ENCODE results near the gene C11orf58.

GRCh38 chr11:16776711-16777612 lies 38.5 kb downstream of the C11orf58 start:
- TF ChIP-seq CTCF (IDR thresholded peaks at IDR 0.05; ENCODE audit: poor library complexity, severe bottlenecking) (no peak), TAF1 (IDR thresholded peaks at IDR 0.05; ENCODE audit: low read depth) (no peak), POLR2AphosphoS5 (IDR thresholded peaks at IDR 0.05) (no peak), EZH2 (IDR thresholded peaks at IDR 0.05; ENCODE audit: borderline replicate concordance, insufficient read depth, low read length, poor library complexity, severe bottlenecking) (no peak), RAD21 (conservative IDR thresholded peaks at IDR 0.05) (no peak), EP300 (conservative IDR thresholded peaks at IDR 0.05; ENCODE audit: poor library complexity, severe bottlenecking) (no peak), SMC3 (conservative IDR thresholded peaks at IDR 0.05; ENCODE audit: poor library complexity) (no peak), MXI1 (conservative IDR thresholded peaks at IDR 0.05; ENCODE audit: poor library complexity, severe bottlenecking) (no peak)
- TF ChIP-seq, protein P1, sequence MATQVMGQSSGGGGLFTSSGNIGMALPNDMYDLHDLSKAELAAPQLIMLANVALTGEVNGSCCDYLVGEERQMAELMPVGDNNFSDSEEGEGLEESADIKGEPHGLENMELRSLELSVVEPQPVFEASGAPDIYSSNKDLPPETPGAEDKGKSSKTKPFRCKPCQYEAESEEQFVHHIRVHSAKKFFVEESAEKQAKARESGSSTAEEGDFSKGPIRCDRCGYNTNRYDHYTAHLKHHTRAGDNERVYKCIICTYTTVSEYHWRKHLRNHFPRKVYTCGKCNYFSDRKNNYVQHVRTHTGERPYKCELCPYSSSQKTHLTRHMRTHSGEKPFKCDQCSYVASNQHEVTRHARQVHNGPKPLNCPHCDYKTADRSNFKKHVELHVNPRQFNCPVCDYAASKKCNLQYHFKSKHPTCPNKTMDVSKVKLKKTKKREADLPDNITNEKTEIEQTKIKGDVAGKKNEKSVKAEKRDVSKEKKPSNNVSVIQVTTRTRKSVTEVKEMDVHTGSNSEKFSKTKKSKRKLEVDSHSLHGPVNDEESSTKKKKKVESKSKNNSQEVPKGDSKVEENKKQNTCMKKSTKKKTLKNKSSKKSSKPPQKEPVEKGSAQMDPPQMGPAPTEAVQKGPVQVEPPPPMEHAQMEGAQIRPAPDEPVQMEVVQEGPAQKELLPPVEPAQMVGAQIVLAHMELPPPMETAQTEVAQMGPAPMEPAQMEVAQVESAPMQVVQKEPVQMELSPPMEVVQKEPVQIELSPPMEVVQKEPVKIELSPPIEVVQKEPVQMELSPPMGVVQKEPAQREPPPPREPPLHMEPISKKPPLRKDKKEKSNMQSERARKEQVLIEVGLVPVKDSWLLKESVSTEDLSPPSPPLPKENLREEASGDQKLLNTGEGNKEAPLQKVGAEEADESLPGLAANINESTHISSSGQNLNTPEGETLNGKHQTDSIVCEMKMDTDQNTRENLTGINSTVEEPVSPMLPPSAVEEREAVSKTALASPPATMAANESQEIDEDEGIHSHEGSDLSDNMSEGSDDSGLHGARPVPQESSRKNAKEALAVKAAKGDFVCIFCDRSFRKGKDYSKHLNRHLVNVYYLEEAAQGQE (IDR thresholded peaks at IDR 0.05; ENCODE audit: borderline replicate concordance) = no peak
